Endothelial cell of umbilical vein (primary cell): ENCODE data around the gene TRDN. TPM values are rescaled to one million over a fixed set of nuclear protein-coding genes. Genes with fewer than 3 reads are reported as not detected.

Experiments
- BruUV-seq: library from RNA; stranded (reverse); fragments of 400-500 nt; replicated peaks from 2 replicates; lab custom pipeline; 2021; lab: Mats Ljungman, UMichigan
- CTCF ChIA-PET: fragments of 300-600, 350-600 bp; sonication (Branson Sonifier 250); formaldehyde crosslinking; loops from one replicate; lab custom pipeline; 2021; ENCODE audit warnings: antibody characterized with exemption, inconsistent platforms; lab: Charles Lee
- POLR2A ChIA-PET: fragments of 300-600, 350-600 bp; sonication (Branson Sonifier 250); formaldehyde crosslinking; loops from one replicate; lab custom pipeline; 2021; ENCODE audit warnings: antibody characterized with exemption, inconsistent platforms; lab: Charles Lee
- DNase-seq: peaks from one replicate; pipeline ENCODE4 v3.0.0-alpha.2; 2011; ENCODE audit warnings: low read depth, low spot score
- FAIRE-seq: peaks from 2 replicates; lab custom pipeline; 2011; peaks lifted over from hg19 to GRCh38; lab: Jason Lieb, UNC
- H2AFZ ChIP-seq: 2 replicates; pipeline ENCODE4 v1.6.0; 2012; ENCODE audit warnings: low read depth, low read length, control low read depth, inconsistent platforms
- H3K27ac ChIP-seq: 2 replicates; pipeline ENCODE4 v1.5.1; 2011; ENCODE audit warnings: low read depth, mild to moderate bottlenecking, control low read depth, low read length, moderate library complexity; ENCODE audit not compliant: insufficient read depth
- H3K27me3 ChIP-seq, 2 experiments: 2 replicates each; pipeline versions ENCODE4 v1.6.0 to v1.6.1; 2011; ENCODE audit warnings: low read length in 2 of 2, mixed read lengths in 1 of 2; ENCODE audit not compliant: control insufficient read depth in 2 of 2, insufficient read depth in 2 of 2
- H3K36me3 ChIP-seq, 2 experiments: 2 replicates in 1 of 2; 3 replicates in 1 of 2; pipeline ENCODE4 v1.5.1; 2011; ENCODE audit warnings: low read length in 2 of 2, mild to moderate bottlenecking in 1 of 2, moderate library complexity in 1 of 2; ENCODE audit not compliant: control insufficient read depth in 2 of 2, insufficient read depth in 2 of 2; ENCODE audit errors: extremely low read depth in 1 of 2
- H3K4me1 ChIP-seq: 3 replicates; pipeline ENCODE4 v1.5.1; 2011; ENCODE audit warnings: mild to moderate bottlenecking, low read length; ENCODE audit not compliant: control insufficient read depth, insufficient read depth; ENCODE audit errors: extremely low read depth
- H3K4me2 ChIP-seq: 2 replicates; pipeline ENCODE4 v1.6.1; 2011; ENCODE audit warnings: low read length, control low read depth, mixed read lengths; ENCODE audit not compliant: insufficient read depth
- H3K4me3 ChIP-seq, 3 experiments: fragments of 200-600 bp in 1 of 3; sonication (generic), shearing (Covaris generic) in 1 of 3; replicated peaks in 1 of 3; 2 replicates each; pipeline ENCODE4 v1.5.1; 2011 to 2016; ENCODE audit warnings: control low read depth in 3 of 3, low read length in 3 of 3, mild to moderate bottlenecking in 2 of 3, inconsistent platforms in 1 of 3, low read depth in 1 of 3, moderate library complexity in 1 of 3; ENCODE audit not compliant: insufficient read depth in 1 of 3
- H3K79me2 ChIP-seq: 2 replicates; pipeline ENCODE4 v1.6.0; 2012; ENCODE audit warnings: low read length, inconsistent platforms; ENCODE audit not compliant: control insufficient read depth, insufficient read depth
- H3K9ac ChIP-seq: replicated peaks from 2 replicates; pipeline ENCODE3; 2011; ENCODE audit warnings: low read length, control low read depth; ENCODE audit not compliant: insufficient read depth; ENCODE audit errors: extremely low read depth
- H3K9me1 ChIP-seq: replicated peaks from 3 replicates; pipeline ENCODE4 v1.6.0; 2011; ENCODE audit warnings: mild to moderate bottlenecking, low read length; ENCODE audit not compliant: control insufficient read depth, insufficient read depth; ENCODE audit errors: extremely low read depth
- H3K9me3 ChIP-seq: replicated peaks from 2 replicates; pipeline ENCODE4 v1.5.1; 2012; ENCODE audit warnings: low read length, inconsistent platforms; ENCODE audit not compliant: control insufficient read depth, insufficient read depth
- H4K20me1 ChIP-seq: replicated peaks from 2 replicates; pipeline ENCODE3; 2011; ENCODE audit warnings: mild to moderate bottlenecking, low read length; ENCODE audit not compliant: control insufficient read depth, insufficient read depth; ENCODE audit errors: extremely low read depth
- FOS ChIP-seq: IDR thresholded peaks from 2 replicates; pipeline ENCODE4 v1.6.1; 2011; ENCODE audit warnings: mild to moderate bottlenecking, low read length, moderate library complexity, borderline replicate concordance; ENCODE audit not compliant: insufficient read depth
- GATA2 ChIP-seq: IDR thresholded peaks from 2 replicates; pipeline ENCODE4 v1.7.0; 2011; ENCODE audit warnings: low read depth, mild to moderate bottlenecking, moderate library complexity, mixed read lengths, low read length; ENCODE audit not compliant: insufficient read length, insufficient read depth
- JUN ChIP-seq: IDR thresholded peaks from 2 replicates; pipeline ENCODE4 v1.6.1; 2011; ENCODE audit warnings: borderline replicate concordance, low read depth; ENCODE audit not compliant: insufficient read length, insufficient read depth
- MAX ChIP-seq: IDR thresholded peaks from 2 replicates; pipeline ENCODE4 v1.6.1; 2011; ENCODE audit not compliant: insufficient read depth, insufficient read length
- MYC ChIP-seq: IDR thresholded peaks from one replicate; pipeline ENCODE4 v1.6.1; 2011; ENCODE audit warnings: mild to moderate bottlenecking, low read depth, low read length
- POLR2A ChIP-seq: IDR thresholded peaks from 2 replicates; pipeline ENCODE4 v1.6.1; 2012; ENCODE audit warnings: low read depth, mild to moderate bottlenecking, control low read depth, low read length
- dilution Hi-C: fragments of 300-500 bp; cut with MboI; formaldehyde crosslinking; loops from one replicate; pipeline ENCODE4 v1.15.0; 2019; ENCODE audit warnings: low sequenced_read_pairs; ENCODE audit not compliant: extremely low pct_ligation_motif_present
- intact Hi-C: fragments of 100-400 bp; cut with micrococcal nuclease; formaldehyde crosslinking; loops from one replicate; pipeline ENCODE4 v1.10.0; 2022
- polyA plus RNA-seq, 4 experiments: library from polyadenylated mRNA; depleted of rRNA in 3 of 4; stranded (reverse) in 3 of 4; unstranded in 1 of 4; fragments of >200 nt; gene quantifications; 2 replicates each; pipeline versions ENCODE4 v1.2.1 to v1.2.3, GENCODE V29; 2011 to 2012; ENCODE audit warnings: missing spikeins in 1 of 4
- total RNA-seq: library from RNA; stranded (reverse); gene quantifications from 2 replicates; pipeline ENCODE4 v1.2.3, GENCODE V29; 2021
- TF ChIP-seq, protein P1 (sequence below), 2 donors: IDR thresholded peaks; 1 replicate in 1 of 2; 2 replicates in 1 of 2; pipeline ENCODE4 v1.5.1; 2011; ENCODE audit warnings: low read length in 2 of 2, mild to moderate bottlenecking in 2 of 2, moderate library complexity in 2 of 2, control low read depth in 1 of 2, inconsistent platforms in 1 of 2, low read depth in 1 of 2; ENCODE audit not compliant: insufficient read depth in 1 of 2; ENCODE audit errors: extremely low read depth in 1 of 2

The TRDN gene
- total and polyA plus RNA-seq, 2 donors (not counting 3 experiments of a cell fraction or from before 2014, with no cell fraction given), result not detected

DNA sequence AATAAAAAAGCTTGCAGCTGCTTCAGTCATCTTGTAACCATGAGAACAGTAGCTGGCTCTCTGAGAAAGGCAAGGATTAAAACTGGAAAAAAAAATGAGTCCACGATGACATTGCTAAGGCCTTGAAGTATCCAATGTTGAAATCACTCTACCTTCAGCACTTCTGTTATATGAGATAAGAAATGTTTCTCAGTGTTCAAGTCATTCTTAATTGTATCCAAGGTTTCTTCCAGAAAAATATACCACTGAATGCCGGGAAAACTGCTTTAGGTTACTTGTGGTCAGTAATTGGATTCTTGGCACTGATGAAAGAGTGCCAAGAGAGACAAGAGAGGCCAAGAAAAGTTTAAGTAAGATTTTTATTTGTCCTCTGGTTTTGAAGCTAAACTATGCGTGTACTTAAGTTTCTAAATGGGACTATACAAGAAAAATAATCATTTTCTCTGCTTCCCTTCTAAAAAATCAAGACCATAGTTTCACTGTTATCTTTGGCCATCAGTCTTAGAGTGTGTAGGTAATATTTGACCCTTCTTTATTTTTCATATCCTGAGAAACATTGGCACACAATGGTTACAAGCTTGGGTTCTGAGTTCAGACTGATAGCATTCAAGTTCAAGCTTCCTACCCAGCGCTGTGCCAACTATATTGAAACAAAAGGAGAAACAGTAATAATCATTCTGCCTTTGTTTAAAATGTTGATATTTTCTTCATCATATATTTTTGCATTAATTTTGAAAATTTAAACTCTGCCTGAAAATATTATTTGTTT, 84.6 kb downstream of the TRDN start:
- no peaks in the 10 kb centered on the region for H3K79me2 ChIP-seq
- H3K9me3 ChIP-seq, result no peaks in the 10 kb centered on the region
- TF ChIP-seq FOS (no peak), MAX (no peak), JUN (no peak), MYC (no peak), GATA2 (no peak), POLR2A (no peak)
- TF ChIP-seq, protein P1, sequence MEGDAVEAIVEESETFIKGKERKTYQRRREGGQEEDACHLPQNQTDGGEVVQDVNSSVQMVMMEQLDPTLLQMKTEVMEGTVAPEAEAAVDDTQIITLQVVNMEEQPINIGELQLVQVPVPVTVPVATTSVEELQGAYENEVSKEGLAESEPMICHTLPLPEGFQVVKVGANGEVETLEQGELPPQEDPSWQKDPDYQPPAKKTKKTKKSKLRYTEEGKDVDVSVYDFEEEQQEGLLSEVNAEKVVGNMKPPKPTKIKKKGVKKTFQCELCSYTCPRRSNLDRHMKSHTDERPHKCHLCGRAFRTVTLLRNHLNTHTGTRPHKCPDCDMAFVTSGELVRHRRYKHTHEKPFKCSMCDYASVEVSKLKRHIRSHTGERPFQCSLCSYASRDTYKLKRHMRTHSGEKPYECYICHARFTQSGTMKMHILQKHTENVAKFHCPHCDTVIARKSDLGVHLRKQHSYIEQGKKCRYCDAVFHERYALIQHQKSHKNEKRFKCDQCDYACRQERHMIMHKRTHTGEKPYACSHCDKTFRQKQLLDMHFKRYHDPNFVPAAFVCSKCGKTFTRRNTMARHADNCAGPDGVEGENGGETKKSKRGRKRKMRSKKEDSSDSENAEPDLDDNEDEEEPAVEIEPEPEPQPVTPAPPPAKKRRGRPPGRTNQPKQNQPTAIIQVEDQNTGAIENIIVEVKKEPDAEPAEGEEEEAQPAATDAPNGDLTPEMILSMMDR (IDR thresholded peaks at IDR 0.05; ENCODE audit: extremely low read depth in 1 of 2, insufficient read depth in 1 of 2, low read depth in 1 of 2, low read length in 2 of 2), result no peak
- no peak overlapping the region for H2AFZ ChIP-seq
- no TSS peak for BruUV-seq
- ChIA-PET POLR2A (no interaction called here), CTCF (interaction anchor here (1.1 to 2.0 kb wide), 3 partner anchors 10 to 163 kb away, joined by 4 to 5 read pairs (median 4); no protein-coding TSS in a partner anchor)
- H3K4me3 ChIP-seq, result no peak overlapping the region
- no peaks in the 10 kb centered on the region for H3K36me3 ChIP-seq
- H3K4me2 ChIP-seq, result peak overlapping the region; percentile 60
- peaks cover 14 to 28% of the 10 kb centered on the region in 2 experiments for H3K27me3 ChIP-seq
- peaks cover 31% of the 10 kb centered on the region for H3K4me1 ChIP-seq
- intact Hi-C loops (no loop called here), dilution Hi-C loops (no loop called here)
- peak; percentile 72 for FAIRE-seq
- peak; percentile 88 for DNase-seq
- peak overlapping the region; percentile 48 for H3K27ac ChIP-seq
- H3K9me1 ChIP-seq, result no peaks in the 10 kb centered on the region
- H3K9ac ChIP-seq, result no peak overlapping the region
- H4K20me1 ChIP-seq, result no peaks in the 10 kb centered on the region
